ENCODE results near the gene KCNIP4.

The KCNIP4 gene

DNA sequence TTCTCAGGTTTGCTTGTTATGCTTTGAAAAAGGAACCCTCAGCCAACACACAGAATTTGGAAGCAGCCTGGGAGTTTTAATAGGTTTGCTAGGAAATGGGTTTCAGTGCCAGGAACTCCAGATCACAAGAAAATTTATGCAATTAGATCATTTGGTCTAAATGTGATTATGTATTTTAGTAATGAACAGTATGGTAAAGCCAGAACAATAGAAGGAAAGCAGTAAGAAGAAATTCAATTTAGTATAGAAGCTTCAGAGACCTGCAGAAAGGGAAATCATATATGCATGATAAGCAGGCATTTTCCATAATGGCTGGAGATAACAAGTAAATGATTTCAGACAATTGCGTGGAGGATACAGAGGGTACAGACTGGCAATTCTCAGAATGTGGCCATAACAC is 184.7 kb downstream of the KCNIP4 start:
- no peak for DNase-seq (ENCODE audit: low read depth)

DNA sequence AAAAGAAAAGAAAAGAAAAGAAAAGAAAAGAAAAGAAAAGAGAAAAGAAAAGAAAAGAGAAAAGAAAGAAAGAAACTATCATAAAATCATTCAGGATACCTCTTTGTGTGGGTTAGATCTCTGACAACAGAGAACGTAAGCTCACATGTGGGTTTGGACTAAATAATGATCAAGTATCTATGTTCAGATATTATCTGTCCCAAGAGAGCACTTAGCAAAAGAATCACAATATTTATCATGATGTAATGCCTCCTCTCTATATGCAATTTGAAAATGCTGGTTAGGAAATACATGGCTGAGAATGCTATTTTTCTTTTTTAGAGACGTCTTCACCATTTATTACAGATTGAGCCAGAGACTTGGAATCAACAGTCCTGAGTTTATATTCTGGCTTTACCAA is 191.3 kb downstream of the KCNIP4 start:
- DNase-seq (ENCODE audit: low read depth): no peak

DNA sequence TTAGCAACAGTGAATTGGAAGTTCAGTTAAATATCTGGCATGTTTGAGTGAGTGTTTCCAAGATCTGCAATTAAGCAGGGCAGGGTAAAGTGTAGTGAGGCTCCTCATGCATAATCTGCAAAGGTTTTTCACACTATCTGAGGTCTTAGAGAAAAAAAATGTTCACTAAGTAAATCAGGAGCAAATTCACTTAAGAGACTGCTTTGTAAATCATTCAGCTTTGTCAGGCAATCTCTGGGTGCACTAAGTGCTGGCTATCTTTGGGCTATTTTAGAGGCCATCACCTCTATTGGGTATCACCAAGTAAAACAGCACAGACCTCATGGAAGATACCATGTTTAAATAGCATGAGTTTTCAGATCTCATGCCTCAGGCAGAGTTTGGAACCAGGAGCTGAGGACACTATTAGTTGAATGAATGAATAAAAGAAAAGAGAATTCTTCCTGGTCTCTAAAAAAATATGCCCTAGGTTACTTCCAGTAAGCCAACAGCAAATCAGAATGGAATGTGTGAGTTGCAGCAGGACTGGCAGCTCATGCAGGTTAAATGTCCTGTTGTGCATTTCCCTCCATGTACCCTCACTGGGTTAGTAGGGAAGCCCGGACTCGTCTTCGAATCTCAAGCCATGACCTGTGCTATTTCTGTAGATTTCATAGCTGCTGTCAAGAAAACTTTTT is 195.3 kb downstream of the KCNIP4 start:
- no peak for DNase-seq (ENCODE audit: low read depth)

DNA sequence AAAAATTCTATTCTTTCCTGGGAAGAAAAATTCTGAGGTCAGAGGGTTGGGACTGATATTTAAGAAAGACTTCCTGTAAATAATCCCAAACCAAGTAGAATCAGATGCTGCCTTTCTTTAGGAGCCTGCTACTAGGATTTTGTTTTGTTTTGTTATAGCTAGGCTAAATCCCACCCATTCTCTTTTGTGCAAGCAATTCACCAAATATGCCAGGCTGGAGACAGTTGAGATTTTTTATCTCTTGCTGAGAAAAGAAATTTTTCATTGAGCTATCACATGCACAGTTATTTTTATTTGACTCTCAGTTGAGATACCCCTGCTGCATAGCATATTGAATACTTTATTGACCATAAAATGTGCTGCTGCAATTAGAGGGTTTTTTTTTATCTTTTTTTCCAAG is 196.0 kb downstream of the KCNIP4 start:
- DNase-seq (ENCODE audit: low read depth): no peak

DNA sequence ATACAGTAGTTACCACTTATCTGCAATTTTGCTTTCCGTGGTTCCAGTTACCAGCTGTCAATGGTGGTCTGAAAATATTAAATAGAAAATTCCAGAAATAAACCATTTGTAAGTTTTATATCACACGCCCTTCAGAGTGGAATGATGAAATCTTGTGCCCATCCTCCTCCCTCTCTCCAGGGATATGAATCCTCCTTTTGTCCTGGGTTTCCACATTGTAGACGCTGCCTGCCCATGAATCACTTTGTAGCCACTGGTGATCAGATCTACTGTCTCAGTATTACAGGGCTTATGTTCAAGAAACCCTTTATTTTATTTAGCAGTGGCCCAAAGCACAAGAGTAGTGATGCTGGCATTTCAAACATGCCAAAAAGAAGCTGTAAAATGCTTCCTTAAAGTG is 198.6 kb downstream of the KCNIP4 start:
- DNase-seq (ENCODE audit: low read depth): no peak

DNA sequence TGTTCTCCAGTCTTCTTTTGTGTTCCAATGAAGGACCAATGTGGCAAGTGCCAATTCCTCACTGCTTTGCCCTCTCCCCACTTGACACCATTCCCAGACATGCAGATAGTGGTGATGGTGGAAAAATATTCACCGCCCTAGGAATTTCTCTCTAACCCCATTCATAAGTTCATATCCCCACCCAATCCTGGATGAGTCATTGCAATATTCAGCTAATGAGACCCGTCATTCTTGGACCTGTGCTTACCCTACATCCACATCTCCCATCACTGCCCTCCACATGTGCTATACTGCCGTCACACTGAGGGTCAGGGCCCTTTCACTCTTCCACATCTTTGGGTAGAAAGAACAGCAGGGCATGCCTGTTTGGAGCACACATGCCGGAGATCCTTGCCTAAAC is 199.2 kb downstream of the KCNIP4 start:
- DNase-seq (ENCODE audit: low read depth): no peak

DNA sequence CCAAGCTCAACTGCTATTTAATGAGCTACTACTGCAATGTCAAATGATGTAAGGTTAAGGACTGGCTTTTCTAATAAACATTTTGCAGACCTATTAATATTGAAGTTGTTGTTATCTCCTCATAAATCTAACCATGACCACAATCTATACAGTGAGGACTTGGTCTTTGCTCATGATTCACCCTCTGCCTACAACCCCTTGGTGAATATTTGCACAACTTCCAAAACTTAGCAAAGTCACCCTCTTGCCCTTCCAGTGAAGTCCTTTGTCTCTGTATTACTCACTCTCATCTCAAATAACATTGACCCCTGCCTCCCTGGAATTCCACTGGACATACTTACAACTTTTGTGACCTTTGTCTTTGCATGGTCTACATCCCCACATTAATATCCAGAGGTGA is 204.5 kb downstream of the KCNIP4 start:
- DNase-seq (ENCODE audit: low read depth): no peak

DNA sequence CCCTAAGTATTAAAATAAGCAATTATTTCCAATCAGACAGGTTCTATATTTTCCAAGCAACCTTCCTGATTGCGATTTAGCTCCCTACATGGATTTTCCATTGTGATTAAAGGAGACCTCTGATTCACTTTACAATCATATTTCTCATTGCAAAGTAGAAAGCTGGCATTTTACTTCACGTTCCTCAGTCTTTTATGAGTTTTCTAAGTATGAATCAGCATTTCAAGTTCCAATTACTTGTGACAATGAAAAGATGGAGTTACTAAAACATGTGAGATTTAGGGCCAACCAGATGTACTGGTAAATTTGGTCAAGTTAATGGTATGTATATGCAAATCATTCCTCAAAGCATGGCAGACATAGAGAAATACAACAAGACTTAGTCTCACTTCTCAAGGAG is 206.2 kb downstream of the KCNIP4 start:
- no peak for DNase-seq (ENCODE audit: low read depth)

DNA sequence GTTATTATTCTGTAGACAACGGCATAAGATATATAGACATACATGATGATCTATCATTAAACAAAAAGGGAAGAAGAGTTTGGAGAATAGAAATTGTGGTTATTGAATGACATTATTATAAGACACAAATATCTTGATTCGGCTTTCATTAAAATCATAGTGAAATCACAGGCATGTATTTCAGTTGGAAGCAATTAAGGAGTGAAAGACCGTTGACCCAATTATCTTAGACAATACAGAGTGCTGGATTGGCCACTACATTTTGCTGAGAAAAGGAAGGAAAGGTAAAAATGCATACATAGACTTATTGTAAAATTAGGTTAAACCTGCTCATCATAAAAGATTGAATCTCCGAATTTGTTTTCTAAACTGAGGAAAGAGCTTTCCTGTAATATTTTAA is 209.8 kb downstream of the KCNIP4 start:
- DNase-seq (ENCODE audit: low read depth): no peak

DNA sequence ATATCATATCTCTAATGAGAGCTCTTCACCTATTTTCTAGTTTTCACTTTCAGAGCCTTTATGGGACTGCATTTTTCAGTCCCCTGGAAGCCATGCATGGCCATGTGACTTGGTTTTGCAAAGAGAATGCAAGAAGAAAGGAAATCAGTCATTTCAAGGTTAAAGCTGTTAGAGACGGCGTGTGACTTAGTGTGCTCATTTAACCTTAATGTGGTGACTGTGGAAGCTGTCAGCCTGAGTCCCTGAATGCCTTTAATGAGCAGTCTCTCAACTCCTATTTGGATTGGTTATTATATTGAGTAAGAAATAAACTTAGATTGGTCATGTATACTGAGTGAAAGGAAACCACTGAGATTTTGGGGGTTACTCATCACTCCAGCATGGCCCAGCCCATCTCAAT is 212.7 kb downstream of the KCNIP4 start:
- DNase-seq (ENCODE audit: low read depth): no peak

DNA sequence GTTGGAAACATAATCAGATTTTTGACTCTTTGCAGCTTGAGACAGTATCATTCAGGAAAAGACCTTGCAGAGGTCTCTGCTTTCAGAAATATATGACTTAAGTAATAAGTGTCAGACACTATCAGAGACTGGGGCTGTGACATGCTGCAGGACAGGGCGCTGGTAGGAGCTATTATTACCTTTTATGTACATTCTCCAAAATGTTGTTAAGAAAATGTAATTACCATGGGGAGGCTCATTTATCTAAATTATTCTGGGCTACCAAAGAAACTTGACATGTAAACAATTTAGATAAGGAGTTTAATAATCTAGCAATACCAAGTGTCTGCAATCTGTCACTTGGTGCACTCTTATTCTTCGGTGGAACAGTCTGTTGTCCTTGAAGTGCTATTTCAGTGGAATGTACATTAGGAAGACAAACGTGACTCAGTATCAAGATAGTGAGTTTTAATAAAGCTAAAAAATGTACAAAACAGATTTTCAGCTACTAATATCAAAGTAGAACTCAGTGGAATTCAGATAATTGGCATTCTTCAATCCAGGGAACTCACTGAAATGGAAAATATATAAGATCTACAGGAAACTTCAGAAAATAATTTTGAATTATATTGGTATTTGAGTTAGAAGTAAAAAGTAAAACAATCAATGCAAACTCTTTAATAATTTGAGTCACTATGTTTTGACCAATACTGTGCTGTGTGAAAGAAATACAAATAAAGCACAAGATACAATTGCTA is 214.5 kb downstream of the KCNIP4 start:
- no peak for DNase-seq (ENCODE audit: low read depth)

DNA sequence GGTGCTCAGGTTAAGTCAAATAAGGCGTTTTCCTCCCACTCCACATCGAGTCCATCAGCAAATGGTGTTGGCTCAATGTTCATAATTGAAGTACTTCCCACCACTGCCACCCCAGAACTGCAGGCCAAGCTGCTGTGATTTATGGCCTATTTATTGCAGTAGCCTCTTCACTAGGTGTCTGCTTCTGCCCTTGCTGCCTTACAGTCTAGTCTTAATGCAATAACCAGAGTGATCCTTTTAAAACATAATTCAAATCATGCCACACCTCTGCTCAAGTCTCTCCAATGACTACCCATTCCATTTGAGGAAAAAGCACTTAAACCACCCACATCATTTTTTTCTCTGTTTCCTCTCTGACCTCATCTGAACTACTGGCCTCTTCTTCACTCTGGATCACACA is 220.3 kb downstream of the KCNIP4 start:
- no peak for DNase-seq (ENCODE audit: low read depth)

DNA sequence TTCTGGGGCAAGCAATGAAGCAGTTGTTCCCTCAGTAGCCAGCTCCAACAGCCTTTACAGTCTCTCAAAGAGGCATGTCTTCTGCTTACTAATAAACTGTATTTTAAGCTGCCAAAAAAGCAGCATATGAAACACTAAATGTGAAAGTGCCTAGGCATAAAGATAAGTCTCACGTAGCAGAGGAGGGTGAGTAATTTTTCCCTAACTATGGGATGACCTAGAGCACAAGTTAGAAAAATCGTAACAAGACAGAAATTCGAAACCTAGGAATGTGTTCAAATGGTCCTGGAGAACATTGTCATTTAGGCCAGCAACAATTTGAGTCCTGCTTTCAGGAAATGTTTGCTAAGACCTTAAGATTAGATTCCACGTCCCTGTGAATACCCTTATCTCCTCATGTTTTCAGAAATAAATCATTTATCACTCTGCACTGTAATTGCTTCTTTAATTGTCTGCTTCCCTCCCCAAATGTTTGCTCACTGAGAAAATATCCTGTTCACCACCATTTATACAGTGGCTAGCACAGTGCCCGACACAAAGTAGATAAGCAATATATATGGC is 222.2 kb downstream of the KCNIP4 start:
- DNase-seq (ENCODE audit: low read depth): no peak

DNA sequence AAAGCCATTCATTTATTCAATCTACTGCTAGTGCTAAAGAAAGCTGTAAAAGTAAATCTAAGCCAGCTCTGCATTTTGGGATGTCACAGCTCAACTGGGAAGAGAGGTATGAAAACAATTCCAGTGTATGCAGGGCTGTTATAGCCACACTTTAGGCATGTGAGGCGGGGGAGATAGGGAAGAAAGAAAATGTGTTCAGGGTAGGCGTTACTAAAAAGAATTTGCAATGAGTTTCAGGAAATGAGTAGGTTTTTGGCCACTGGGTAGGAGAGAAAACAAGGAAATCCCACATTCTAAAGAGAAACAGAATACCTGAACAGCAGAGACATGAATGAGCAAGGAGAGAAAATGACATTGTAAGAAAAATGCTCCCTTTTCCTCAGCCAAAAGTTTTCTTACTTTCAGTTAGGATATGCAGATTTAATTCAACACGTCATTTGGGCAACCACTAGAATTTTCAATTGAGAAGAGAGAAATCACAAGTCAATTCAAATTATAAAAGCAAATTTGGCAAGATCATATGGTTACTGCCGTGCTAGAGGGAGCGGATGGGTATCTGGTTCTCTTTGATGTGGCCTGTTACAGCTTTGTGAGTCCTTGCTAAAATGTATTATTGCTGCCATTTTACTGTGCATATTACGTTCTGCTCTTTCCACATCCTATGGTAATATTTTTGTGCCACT is 226.3 kb downstream of the KCNIP4 start:
- DNase-seq (ENCODE audit: low read depth): no peak

DNA sequence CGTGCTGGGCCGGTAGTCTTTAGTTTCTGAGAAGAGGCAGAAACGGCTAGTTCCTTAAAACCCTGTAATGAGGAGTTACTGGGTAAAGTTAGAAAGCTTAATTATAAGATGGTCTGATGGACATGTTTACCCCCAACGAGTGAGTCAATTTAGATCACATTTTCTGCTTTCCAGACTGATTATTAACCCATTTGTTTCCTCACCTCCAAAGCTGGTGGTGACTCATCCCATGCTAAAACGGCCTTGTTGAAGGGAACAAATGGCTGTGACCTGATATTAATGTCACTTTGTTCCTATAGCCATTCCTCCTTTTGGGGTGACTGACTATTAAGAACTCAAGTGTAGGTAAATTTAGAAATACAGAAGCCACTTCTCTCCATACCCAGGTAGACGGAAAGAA is 232.0 kb downstream of the KCNIP4 start:
- no peak for DNase-seq (ENCODE audit: low read depth)

DNA sequence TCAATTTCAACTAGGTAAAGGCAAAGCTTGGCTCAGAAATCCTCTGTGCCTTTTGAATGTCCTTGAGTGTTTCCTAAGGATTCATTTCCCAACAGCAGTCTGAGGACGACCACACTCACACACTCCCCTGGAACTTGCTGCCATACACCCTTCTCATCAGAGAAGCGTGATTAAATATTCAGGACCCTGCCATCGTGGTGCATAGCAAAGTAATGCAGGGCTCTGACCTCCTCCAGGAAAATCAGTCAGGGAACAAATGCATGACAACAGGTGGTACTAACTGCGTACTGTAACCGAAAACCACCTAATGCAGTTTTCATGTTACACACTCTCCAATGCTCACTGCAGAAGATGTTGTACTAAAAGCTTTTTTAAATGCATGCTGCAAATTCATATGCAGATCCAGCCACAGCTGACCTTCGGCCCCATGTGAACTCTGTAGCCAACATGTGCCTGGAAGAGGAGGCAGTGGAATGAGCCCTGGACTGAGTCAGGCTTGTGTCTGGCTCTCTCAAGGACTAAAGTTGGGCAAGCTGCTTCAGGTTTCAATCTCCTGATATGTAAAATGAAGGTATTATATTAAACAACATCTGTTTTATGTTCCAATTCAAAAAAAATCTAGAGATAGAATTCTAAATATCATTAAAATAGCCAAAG is 238.3 kb downstream of the KCNIP4 start:
- no peak for DNase-seq (ENCODE audit: low read depth)

DNA sequence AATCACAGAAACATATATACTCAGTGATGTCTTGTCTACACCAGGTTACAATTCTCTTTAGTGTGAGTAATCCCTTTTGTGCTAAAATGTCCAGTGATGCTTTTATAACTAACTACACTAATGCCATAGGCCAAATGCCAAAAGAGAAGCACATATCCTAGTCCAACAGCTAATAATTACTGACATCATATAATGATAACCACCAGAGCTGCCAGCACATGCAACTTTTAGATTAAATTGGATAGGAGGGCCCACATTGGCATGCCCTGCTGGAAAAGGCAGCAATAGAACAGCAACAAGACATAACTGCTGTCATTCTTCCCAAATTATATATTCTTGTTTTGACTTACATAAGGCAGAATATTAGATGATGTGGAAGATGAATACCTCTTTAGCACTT is 238.8 kb downstream of the KCNIP4 start:
- no peak for DNase-seq (ENCODE audit: low read depth)

DNA sequence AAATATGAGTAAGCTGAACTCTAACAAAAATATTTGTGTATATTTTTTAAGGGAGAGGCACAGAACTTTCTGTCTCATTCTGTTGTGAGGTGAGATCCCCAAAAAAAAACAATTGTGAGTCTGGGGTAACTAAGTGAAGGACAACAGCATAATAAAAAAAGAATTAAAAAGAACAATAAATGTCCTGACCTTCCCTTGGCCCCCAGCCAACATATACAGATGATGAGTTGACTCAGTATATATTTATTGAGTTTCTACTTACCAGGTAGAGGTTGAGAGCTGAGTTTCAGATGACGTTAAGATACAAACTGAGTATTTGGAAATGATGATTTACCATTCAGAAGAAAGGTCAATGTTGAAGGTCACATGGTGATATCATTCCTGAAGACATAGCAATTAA is 239.5 kb downstream of the KCNIP4 start:
- DNase-seq (ENCODE audit: low read depth): no peak

DNA sequence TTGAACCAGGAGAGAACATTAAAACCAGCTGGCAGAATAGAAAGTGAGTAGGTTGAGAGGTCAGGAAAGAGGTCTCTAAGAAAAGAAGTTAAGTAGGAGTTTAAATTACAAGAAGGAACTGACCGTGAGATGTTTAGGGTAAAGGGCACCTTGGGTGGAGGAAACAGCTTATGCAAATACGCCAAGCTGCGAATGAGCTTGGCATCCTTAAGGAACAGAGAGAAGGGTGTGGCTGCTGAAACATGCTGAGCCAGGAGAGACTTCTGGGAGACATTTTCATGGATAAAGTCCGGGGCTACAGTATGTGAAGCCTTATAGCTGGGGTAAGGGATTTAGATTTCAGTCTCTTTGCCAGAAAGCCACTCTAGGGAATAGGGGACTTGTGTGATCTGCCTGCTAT is 249.1 kb downstream of the KCNIP4 start:
- DNase-seq (ENCODE audit: low read depth): no peak

DNA sequence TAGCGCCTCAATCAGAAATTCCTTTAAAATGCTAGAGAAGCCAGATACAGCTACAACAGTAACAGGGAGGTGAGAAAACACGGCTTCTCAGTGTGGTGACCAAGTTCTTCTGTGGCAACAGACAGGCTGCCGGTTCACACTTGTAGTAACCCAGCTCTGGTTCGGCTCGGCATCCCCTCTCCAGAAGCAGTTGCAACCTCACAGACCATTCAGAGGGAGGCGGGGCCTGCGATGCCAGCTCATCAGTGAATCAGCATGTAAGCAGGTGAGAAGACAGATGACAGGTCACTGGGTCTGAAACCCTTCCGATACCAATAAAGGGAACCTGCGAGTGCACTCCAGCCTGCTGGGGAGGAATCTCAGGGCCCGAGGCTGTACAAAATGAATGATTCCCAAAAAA is 251.0 kb downstream of the KCNIP4 start:
- no peak for DNase-seq (ENCODE audit: low read depth)

DNA sequence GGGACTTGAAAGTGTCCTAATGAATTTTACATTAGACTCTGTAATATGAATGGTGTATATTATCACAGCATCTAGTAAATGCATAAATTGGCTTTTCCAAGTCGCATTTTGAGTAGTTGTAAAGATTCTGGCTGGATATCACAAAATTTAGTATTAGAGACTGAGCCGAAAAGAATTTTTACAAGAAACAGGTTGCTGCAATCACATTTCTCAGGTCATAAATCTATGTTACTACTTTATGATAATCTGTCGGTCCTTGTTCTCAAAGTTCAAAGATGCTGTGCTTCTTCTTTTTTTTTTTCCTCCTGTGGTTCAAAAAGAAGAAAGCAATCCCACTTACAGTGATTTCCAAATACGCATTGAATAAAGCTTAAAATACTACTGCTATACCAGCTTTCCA is 253.4 kb downstream of the KCNIP4 start:
- DNase-seq (ENCODE audit: low read depth): no peak

DNA sequence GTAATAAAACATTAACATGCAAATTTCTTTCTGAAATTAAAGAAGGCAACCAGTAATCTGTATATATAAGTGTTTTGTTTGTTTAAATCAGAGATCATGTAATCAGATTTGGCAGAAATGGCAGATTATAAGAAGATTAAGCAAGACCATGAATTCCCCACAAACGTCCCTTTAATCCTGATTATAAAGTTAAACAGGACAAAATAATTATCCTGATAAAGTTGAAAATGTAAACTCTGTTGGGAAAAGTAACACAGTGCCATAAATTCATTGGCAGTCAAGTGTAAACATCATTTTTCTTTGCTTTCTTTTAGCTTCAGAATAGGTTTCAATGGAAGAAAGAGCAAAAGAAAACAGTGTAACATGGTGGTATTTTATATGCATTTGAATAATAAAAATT is 256.3 kb downstream of the KCNIP4 start:
- no peak for DNase-seq (ENCODE audit: low read depth)

Measured in stimulated activated CD4-positive, alpha-beta T cell treated with anti-CD3 and anti-CD28 coated beads, Interleukin-2, amount 100 ng/mL, for 4 hours (primary cell).